SKM-1 treated with dmso at 0.1 percent for 144 hours (cell line): ENCODE measurements around the gene POMGNT2.
"Not testable (repeated sequence)": the region's sequence is repeated elsewhere in the genome, so short reads cannot be mapped to it uniquely, and the experiment has no call there.

Source experiments
- DNase-seq: peaks from one replicate; lab custom pipeline; 2025; ENCODE audit not compliant: unreplicated experiment; lab: John Stamatoyannopoulos, UW

POMGNT2 gene

GRCh38 chr3:43048470-43048869 lies 57.4 kb downstream of the POMGNT2 start:
- no peak for DNase-seq

DNA sequence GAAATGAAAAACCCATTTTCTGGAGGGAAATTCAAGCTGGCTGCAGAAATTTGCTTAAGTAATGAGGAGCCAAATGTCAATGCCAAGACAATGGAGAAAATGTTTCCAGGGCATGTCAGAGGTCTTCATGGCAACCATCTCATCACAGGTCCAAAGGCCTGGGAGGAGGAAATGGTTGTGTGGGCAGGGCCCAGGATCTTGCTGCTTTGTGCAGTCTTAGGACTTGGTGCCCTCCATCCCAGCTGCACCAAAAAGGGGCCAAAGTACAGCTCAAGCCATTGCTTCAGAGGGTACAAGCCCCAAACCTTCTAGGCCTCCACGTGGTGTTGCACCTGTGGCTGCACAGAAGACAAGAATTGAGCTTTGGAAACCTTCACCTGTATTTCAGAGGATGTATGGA lies 59.3 kb downstream of the POMGNT2 start:
- no peak for DNase-seq

DNA sequence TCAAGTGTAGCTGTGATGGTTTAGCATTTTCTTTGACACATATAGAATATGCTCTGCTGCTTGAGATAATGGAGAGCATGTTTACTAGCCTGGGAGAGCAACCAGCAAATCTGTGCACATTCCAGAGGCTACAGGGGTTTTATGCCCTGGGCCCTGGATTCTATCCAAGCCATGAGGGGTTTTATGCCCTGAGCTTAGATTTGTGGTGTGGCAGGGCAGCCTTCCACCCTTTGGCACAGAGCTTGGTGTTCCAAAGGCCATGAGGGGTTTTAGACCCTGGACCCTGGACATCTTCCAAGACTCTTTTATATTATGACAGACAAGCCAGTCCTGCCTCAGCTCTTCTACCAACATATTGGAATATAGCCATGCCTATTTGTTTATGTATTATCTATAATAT lies 60.8 kb downstream of the POMGNT2 start:
- not testable (repeated sequence) for DNase-seq

DNA sequence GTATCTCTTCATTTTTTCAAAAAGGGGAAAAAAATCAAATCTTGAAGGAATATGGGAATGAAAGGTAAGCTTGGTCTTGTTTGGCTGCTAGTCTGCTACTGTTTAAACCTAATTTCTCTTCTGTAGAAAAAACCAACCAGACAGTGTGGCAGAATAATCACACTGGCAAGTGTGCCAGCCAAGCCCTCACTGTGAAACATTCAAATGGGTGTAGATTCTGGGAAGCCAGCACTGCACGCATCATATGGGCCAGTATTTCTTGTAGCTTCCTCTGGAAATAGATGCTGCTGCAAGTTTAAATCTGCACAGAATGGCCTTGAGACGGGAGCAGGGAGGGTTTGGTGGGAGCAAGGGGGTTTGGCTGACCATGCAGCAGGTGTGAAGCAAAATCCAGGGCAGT lies 62.1 kb downstream of the POMGNT2 start:
- DNase-seq: no peak

DNA sequence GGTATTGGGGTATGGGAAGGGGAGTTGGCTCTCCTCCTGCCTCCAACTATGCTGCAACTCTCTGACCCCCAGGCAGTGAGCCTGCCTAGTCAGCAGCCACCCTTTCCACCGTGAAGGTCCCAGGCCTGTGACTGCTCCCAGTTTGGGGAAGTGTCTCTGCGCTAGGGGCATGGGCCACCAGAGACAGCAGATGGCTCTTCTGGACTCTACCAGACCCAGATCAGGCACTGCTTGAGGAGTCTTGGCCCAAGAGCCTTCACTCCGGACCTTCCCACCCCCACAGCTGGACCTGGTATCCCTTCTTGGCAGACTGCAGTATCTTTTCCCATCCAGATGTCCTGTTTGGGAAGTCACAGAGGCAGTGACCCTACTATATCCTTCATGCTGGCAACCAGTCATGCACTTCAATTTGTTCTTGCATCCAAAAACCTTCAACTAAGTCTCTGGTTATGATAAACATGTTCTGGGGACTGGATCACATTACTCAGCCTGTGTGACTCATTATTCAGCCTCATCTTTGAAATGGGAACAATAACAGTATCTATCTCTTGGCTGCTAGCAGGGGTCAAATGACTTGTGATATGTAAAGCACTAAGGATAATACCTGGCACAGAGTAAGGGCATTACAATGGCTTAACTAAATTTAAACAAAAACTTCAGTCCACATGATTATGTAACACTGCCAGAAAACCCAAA lies 62.7 kb downstream of the POMGNT2 start:
- no peak for DNase-seq

GRCh38 chr3:43041517-43041916 lies 64.4 kb downstream of the POMGNT2 start:
- no peak for DNase-seq

- DNase-seq: no peak
Observed at GRCh38 chr3:43038010-43038409, 67.9 kb downstream of the POMGNT2 start.

DNA sequence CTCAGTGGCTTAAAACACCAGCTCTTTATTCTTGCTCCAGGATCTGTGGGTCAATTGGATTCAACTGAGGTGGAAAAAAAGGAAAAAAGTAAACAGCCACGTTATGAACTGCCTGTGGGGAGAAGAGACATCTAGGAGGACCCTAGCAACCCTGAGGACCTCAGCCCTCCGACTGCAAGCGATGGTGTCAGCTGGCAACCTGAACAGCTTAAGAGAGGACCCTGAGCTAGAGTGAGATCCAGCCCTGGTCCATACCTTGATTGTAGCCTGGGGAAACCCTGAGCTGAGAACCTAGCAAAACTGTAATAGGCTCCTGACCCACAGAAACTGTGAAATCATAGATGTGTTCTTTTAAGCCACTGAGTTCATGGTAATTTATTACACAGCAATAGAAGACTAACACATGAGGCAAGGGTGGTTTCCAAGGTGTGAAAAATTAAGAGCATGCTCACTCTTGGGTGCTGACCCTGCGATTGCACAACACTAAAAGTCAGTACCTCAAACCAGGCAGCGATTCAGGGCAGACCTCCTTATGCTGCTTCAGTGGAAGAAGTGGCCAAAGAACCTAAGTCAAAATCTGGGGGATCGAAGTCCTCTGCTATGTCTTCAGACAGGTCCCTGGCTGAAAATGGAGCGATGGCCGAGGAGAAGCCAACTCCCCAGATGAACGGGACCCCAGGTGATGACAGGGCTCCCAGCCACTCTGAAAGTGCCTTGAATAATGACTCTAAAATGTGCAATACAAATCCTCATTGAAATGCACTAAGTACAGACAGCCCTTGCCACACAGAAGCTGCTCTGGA lies 69.1 kb downstream of the POMGNT2 start:
- DNase-seq: no peak

GRCh38 chr3:43035801-43036365 lies 70.0 kb downstream of the POMGNT2 start:
- no peak for DNase-seq

GRCh38 chr3:43034911-43035310 lies 71.0 kb downstream of the POMGNT2 start:
- DNase-seq: no peak

DNA sequence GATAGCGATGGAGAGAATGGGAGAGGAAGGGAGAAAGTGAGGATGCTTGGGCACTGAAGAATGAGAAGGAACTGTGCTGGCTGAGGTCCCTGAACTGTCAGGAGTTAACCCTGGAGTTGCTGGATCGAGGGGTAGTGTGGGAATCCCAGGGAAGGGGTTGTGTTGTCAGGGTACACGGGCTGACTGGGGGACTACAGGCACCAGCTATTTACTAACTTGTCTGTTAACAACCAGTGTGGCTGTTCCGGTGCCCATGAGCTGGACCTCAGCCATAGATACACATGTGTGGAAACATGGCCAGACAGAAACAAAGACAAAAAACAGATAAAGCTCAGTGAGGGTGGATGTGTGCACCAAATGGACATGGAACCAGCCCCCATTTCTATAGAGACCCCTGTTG lies 71.7 kb downstream of the POMGNT2 start:
- DNase-seq: no peak

DNA sequence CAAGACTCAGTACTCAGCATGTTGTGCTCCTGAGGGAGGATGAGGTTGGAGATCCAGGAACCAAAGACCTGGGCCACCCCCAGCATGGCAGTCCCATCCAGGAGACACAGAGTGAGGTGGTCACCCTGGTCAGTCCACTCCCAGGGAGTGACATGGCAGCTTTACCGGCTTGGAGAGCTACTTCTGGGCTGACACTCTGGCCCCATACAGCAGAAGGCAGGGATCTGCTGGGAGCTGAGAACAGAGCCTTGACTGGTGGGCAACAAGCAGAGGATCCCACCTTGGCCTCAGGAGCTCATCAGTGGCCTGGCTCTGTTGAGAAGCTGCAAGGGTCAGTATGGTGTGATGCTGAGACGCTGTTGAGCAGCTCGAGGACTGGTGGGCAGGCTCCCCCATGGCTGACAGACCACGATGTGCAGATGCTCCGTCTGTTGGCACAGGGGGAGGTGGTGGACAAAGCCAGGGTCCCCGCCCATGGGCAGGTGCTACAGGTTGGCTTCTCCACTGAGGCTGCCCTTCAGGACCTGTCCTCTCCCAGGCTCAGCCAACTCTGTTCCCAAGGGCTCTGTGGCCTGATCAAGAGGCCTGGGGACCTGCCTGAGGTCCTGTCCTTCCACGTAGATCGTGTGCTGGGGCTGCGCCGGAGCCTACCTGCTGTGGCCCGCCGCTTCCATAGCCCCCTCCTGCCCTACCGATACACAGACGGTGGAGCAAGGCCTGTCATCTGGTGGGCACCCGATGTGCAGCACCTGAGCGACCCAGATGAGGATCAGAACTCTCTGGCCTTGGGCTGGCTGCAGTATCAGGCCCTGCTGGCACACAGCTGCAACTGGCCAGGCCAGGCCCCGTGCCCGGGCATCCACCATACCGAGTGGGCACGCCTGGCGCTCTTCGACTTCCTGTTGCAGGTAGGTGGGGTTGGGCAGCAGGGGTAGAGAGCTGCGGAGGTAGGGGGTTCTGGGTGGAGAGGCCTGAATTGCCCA lies 72.9 kb downstream of the POMGNT2 start:
- DNase-seq: no peak

DNA sequence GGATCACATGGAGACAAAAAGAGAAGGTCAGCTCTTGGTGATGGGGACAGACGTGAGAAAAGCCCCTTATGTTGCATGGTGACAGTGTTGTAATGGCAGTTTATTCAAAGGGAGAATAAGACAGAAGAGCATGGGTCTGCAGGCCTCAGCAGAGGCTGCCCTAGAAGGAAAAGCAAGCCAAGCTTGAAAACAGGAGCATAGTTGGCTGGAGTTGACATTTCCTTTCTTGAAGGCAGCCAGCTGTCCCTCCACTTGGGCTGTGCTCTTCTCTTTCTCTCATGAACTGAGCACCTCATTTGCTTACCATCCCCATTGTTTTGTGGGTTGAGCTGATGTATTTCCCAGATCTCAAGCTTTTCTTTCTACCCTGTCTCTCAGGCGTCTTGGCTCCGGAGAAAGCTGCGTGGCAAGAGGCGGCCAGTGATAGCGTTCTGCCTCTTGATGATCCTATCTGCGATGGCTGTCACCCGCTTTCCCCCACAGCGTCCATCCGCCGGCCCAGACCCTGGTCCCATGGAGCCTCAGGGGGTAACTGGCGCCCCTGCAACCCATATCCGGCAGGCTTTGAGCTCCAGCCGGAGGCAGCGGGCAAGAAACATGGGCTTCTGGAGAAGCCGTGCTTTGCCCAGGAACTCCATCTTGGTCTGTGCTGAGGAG lies 73.9 kb downstream of the POMGNT2 start:
- no peak for DNase-seq

- DNase-seq: no peak
Observed at GRCh38 chr3:43031485-43031884, 74.4 kb downstream of the POMGNT2 start.

DNA sequence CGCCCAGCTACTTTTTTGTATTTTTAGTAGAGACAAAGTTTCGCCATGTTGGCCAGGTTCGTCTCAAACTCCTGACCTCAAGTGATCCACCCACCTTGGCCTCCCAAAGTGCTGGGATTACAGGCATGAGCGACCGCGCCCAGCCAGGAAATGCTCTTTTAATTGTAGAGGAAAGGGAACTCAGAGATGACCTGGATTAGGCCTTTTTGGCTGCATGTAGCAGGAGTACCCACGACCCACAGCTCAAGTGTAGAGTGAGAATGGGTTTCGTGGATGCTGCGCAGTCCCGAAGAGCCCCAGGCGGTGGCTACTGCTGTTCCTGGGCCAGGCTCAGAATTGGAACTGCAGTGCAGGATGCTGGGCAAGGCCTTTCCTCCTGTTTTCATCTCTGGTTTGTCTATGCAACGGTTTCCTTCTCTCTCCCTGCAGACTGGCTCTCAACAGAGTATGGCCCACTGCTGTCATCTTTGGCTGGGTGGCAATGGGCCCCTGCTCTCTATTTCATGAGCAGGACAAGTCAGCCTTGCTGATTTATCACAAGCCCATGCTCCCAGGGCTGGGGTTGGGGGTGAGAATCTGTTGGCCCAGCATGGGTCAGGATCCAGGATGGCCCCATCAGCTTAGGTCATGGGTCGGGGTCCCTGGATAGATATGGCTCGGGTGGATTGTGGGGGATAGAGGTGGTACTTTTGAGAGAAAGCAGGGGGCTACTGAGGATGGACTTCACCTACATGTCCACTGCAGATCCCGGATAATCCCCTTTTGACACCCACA lies 75.5 kb downstream of the POMGNT2 start:
- DNase-seq: no peak
